Liver (tissue), 3 donors: ENCODE results near the gene SLC25A39.

Experiments used
- CTCF ChIP-seq: fragments of 150-350 bp; IDR thresholded peaks from 2 replicates; pipeline ENCODE4 v1.5.1; 2017; ENCODE audit warnings: improper control_type of control experiment, low read depth, low read length; ENCODE audit not compliant: missing input control
- EGR1 ChIP-seq, 2 donors: IDR thresholded peaks; 2 replicates each; pipeline ENCODE4 v1.6.1; 2016 to 2018; ENCODE audit warnings: antibody characterized with exemption in 2 of 2, low read depth in 2 of 2
- GABPA ChIP-seq, 2 donors: IDR thresholded peaks in 1 of 2; conservative IDR thresholded peaks in 1 of 2; 2 replicates each; pipeline ENCODE4 v1.6.1; 2016; ENCODE audit warnings: antibody characterized with exemption in 2 of 2, mild to moderate bottlenecking in 1 of 2, moderate library complexity in 1 of 2
- MAX ChIP-seq: IDR thresholded peaks from 2 replicates; pipeline ENCODE4 v1.6.1; 2016; ENCODE audit warnings: antibody characterized with exemption
- SP1 ChIP-seq: IDR thresholded peaks from 2 replicates; pipeline ENCODE4 v1.6.1; 2018; ENCODE audit warnings: antibody characterized with exemption, mild to moderate bottlenecking
- TAF1 ChIP-seq: conservative IDR thresholded peaks from 2 replicates; pipeline ENCODE4 v1.6.1; 2016; ENCODE audit warnings: antibody characterized with exemption, mild to moderate bottlenecking
- donor health status: healthy.
- donor health status: healthy.

DNA sequence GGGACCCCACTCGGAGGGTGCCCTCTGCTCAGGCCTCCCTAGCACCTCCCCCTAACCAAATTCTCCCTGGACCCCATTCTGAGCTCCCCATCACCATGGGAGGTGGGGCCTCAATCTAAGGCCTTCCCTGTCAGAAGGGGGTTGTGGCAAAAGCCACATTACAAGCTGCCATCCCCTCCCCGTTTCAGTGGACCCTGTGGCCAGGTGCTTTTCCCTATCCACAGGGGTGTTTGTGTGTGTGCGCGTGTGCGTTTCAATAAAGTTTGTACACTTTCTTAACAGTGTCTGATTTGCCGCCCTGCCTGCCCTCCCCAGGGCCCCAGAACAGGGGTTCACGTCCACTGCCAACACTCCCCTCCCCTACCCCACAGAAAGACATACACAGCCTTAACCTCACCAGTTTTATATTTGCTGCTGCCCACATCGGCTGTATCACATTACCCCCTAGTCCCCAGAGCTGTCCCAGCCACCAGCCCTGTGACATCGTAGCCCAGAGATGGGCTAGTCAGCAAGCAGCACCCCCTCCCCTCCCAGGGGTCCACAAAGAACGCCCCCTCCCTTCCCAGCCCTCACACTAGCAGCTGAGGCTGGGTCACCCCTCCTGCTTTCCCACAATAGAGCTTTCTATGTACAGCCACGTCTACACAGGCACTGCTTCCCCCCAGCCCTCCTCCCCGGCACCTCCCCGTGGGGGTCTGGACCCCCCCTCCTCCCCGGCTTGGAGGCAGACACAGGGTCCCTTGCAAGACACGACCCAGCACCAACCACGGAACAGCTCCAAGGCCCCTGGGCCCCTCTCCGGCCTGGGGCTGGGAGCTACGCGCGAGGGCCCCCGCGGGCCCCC is 28.4 kb upstream of the SLC25A39 start:
- TF ChIP-seq CTCF (no peak), GABPA (IDR thresholded peaks at IDR 0.05 in 1 of 2, conservative IDR thresholded peaks at IDR 0.05 in 1 of 2) (no peak), MAX (no peak), TAF1 (no peak), SP1 (no peak), EGR1 (IDR thresholded peaks at IDR 0.05; ENCODE audit: low read depth in 2 of 2) (no peak)
